PFSK-1 (cell line): ENCODE measurements around the gene CHRNG.

Experiments
- POLR2AphosphoS5 ChIP-seq: IDR thresholded peaks from 2 replicates; pipeline ENCODE4 v1.6.1; 2012; ENCODE audit warnings: low read depth, mild to moderate bottlenecking, control low read depth, low read length, moderate library complexity
- SIN3A ChIP-seq: IDR thresholded peaks from 2 replicates; pipeline ENCODE4 v1.6.1; 2012; ENCODE audit warnings: mild to moderate bottlenecking, low read length, moderate library complexity, borderline replicate concordance; ENCODE audit not compliant: insufficient read depth
- TAF1 ChIP-seq: IDR thresholded peaks from 2 replicates; pipeline ENCODE4 v1.6.1; 2012; ENCODE audit warnings: low read length, control low read depth, borderline replicate concordance; ENCODE audit not compliant: insufficient read depth
- TF ChIP-seq, protein P1 (sequence below), 2 experiments: IDR thresholded peaks; 2 replicates each; pipeline versions ENCODE4 v1.6.1 to v1.8.0; 2011 to 2012; ENCODE audit warnings: low read depth in 2 of 2, low read length in 2 of 2, control low read depth in 1 of 2, inconsistent platforms in 1 of 2, mild to moderate bottlenecking in 1 of 2, moderate library complexity in 1 of 2; ENCODE audit not compliant: insufficient read depth in 1 of 2

DNA sequence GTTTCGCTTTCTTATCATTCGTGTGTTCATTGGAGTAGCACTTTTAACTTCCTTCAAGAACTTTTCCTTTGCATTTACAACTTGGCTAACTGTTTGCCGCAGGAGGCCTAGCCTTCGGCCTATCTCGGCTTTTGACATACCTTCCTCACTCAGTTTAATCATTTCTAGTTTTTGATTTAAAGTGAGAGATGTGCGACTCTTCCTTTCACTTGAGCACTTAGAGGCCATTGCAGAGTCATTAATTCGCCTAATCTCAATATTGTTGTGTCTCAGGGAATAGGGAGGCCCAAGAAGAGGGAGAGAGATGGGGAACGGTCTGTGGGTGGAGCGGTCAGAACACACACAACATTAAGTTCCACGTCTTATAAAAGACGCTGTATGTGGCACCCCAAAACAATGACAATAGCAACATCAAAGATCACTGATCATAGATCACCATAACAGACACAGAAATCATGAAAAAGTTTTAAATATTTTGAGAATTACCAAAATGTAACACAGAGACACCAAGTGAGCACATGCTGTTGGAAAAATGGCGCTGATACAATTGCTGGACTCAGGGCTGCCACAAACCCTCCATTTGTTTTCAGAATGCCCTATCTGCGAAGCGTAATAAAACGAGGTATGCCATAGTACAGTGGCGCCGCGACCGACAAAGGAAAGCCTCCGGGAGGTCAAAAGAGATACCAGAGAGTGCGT is 10.3 kb downstream of the CHRNG start:
- TF ChIP-seq POLR2AphosphoS5 (no peak), SIN3A (no peak), TAF1 (no peak)
- TF ChIP-seq, protein P1, sequence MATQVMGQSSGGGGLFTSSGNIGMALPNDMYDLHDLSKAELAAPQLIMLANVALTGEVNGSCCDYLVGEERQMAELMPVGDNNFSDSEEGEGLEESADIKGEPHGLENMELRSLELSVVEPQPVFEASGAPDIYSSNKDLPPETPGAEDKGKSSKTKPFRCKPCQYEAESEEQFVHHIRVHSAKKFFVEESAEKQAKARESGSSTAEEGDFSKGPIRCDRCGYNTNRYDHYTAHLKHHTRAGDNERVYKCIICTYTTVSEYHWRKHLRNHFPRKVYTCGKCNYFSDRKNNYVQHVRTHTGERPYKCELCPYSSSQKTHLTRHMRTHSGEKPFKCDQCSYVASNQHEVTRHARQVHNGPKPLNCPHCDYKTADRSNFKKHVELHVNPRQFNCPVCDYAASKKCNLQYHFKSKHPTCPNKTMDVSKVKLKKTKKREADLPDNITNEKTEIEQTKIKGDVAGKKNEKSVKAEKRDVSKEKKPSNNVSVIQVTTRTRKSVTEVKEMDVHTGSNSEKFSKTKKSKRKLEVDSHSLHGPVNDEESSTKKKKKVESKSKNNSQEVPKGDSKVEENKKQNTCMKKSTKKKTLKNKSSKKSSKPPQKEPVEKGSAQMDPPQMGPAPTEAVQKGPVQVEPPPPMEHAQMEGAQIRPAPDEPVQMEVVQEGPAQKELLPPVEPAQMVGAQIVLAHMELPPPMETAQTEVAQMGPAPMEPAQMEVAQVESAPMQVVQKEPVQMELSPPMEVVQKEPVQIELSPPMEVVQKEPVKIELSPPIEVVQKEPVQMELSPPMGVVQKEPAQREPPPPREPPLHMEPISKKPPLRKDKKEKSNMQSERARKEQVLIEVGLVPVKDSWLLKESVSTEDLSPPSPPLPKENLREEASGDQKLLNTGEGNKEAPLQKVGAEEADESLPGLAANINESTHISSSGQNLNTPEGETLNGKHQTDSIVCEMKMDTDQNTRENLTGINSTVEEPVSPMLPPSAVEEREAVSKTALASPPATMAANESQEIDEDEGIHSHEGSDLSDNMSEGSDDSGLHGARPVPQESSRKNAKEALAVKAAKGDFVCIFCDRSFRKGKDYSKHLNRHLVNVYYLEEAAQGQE (IDR thresholded peaks at IDR 0.05; ENCODE audit: insufficient read depth in 1 of 2, low read depth in 2 of 2, low read length in 2 of 2), result no peak
